Gastrocnemius medialis (tissue), 4 donors: ENCODE results near the gene PDK4.
A peak's percentile ranks its signal among the peaks of the same experiment; 100 is the strongest.

Experiments
- POLR2A ChIP-seq, 2 donors: fragments of 450-650 bp; IDR thresholded peaks; one replicate each; pipeline ENCODE4 v1.6.1; 2017; ENCODE audit warnings: antibody characterized with exemption in 2 of 2, mild to moderate bottlenecking in 2 of 2, moderate library complexity in 2 of 2
- TF ChIP-seq, protein P1 (sequence below), 5 experiments: fragments of 450-650 bp in 3 of 5; fragments of 200-600 bp in 2 of 5; sonication (generic) in 2 of 5; IDR thresholded peaks in 4 of 5; conservative IDR thresholded peaks in 1 of 5; 1 replicate in 4 of 5; 2 replicates in 1 of 5; pipeline ENCODE4 v1.5.1; 2016 to 2019; ENCODE audit warnings: antibody characterized with exemption in 5 of 5, mild to moderate bottlenecking in 3 of 5, moderate library complexity in 3 of 5

- TF ChIP-seq, protein P1, sequence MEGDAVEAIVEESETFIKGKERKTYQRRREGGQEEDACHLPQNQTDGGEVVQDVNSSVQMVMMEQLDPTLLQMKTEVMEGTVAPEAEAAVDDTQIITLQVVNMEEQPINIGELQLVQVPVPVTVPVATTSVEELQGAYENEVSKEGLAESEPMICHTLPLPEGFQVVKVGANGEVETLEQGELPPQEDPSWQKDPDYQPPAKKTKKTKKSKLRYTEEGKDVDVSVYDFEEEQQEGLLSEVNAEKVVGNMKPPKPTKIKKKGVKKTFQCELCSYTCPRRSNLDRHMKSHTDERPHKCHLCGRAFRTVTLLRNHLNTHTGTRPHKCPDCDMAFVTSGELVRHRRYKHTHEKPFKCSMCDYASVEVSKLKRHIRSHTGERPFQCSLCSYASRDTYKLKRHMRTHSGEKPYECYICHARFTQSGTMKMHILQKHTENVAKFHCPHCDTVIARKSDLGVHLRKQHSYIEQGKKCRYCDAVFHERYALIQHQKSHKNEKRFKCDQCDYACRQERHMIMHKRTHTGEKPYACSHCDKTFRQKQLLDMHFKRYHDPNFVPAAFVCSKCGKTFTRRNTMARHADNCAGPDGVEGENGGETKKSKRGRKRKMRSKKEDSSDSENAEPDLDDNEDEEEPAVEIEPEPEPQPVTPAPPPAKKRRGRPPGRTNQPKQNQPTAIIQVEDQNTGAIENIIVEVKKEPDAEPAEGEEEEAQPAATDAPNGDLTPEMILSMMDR (IDR thresholded peaks at IDR 0.05 in 4 of 5, conservative IDR thresholded peaks at IDR 0.05 in 1 of 5), result no peak
- peak in 1 of 2 donors; percentile 2 for TF ChIP-seq POLR2A (IDR thresholded peaks at IDR 0.05)
Measured at GRCh38 chr7:95586951-95587301, 9.4 kb downstream of the PDK4 start.
